ENCODE data around the gene ENO3.
A peak's percentile ranks its signal among the peaks of the same experiment; 100 is the strongest.

Gene ENO3

GRCh38 chr17:4998732-4999429 lies 48.0 kb downstream of the ENO3 start:
- no peaks in the 10 kb centered on the region for H3K27me3 ChIP-seq
- H3K4me3 ChIP-seq (ENCODE audit: low read depth, low read length), result peak overlapping the region; percentile 56
- TF ChIP-seq CTCF (IDR thresholded peaks at IDR 0.05; ENCODE audit: low read depth, low read length), result no peak
- H3K9me3 ChIP-seq, result no peaks in the 10 kb centered on the region
- no peak for DNase-seq
- H3K36me3 ChIP-seq, result no peaks in the 10 kb centered on the region
- no peaks in the 10 kb centered on the region for H3K4me1 ChIP-seq

- H3K4me1 ChIP-seq, result no peaks in the 10 kb centered on the region
- no peaks in the 10 kb centered on the region for H3K36me3 ChIP-seq
- H3K27me3 ChIP-seq, result no peaks in the 10 kb centered on the region
- no peak for TF ChIP-seq CTCF (IDR thresholded peaks at IDR 0.05; ENCODE audit: low read depth, low read length)
- H3K4me3 ChIP-seq (ENCODE audit: low read depth, low read length), result no peak overlapping the region
- no peak for DNase-seq
- no peaks in the 10 kb centered on the region for H3K9me3 ChIP-seq
These were observed 48.6 kb downstream of the ENO3 start for GRCh38 chr17:4999430-5000093.

GRCh38 chr17:5000237-5000639 lies 49.3 kb downstream of the ENO3 start:
- Histone ChIP-seq H3K4me3 (ENCODE audit: low read depth, low read length) (no peak overlapping the region), H3K27me3 (no peaks in the 10 kb centered on the region), H3K4me1 (no peaks in the 10 kb centered on the region), H3K9me3 (no peaks in the 10 kb centered on the region), H3K36me3 (no peaks in the 10 kb centered on the region)
- no peak for TF ChIP-seq CTCF (IDR thresholded peaks at IDR 0.05; ENCODE audit: low read depth, low read length)
- no peak for DNase-seq

- Histone ChIP-seq H3K27me3 (no peaks in the 10 kb centered on the region), H3K4me3 (ENCODE audit: low read depth, low read length) (no peak overlapping the region), H3K9me3 (no peaks in the 10 kb centered on the region), H3K36me3 (no peaks in the 10 kb centered on the region), H3K4me1 (no peaks in the 10 kb centered on the region)
- DNase-seq, result no peak
- no peak for TF ChIP-seq CTCF (IDR thresholded peaks at IDR 0.05; ENCODE audit: low read depth, low read length)
These were observed 51.3 kb downstream of the ENO3 start for GRCh38 chr17:5002121-5002788.

- no peak for DNase-seq
- Histone ChIP-seq H3K9me3 (no peaks in the 10 kb centered on the region), H3K36me3 (no peaks in the 10 kb centered on the region), H3K4me3 (ENCODE audit: low read depth, low read length) (no peak overlapping the region), H3K4me1 (no peaks in the 10 kb centered on the region), H3K27me3 (no peaks in the 10 kb centered on the region)
- no peak for TF ChIP-seq CTCF (IDR thresholded peaks at IDR 0.05; ENCODE audit: low read depth, low read length)
These were observed 52.4 kb downstream of the ENO3 start for GRCh38 chr17:5003214-5003867.
